Measurements from ENCODE around the gene NLRP1. TPM values are rescaled to one million over a fixed set of nuclear protein-coding genes. Genes with fewer than 3 reads are reported as not detected.

The NLRP1 gene
- total and polyA plus RNA-seq, 9 of the 15 experiments (the other 6 are each of a cell fraction or from before 2014, with no cell fraction given), result 4.0 to 69.4 (median 27.7) TPM

DNA sequence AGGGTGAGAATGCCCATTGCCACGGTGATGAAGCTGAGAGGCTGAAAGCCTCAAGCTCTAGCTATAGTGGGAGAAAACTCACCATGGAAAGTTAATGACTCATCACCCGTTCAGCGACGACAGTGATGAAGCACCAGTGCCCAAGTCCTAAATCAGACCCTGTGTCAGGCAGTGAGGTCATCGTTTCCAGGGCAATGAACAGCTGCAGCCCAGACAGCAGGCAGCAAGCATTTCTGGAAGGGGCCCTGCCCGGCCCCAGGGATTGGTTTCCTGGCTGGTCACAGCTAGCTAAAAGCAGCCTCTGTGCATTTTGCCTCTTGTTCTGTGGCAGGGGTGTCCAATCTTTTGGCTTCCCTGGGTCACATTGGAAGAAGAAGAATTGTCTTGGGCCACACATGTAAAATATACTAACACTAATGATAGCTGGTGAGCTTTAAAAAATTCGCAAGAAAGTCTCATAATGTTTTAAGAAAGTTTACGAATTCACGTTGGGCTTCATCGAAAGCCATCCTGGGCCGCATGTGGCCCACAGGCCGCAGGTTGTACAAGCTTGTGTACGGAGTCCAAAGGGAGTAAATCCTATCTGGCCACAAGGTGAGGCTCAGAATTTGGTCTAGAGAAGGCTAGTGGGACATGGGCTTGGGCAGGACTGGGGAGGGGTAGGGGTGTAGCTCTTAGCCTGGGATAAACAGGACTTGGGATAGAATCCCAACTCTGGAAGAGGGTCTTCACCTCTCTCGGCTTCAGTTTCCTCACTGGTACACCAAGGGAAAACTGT, 57.3 kb downstream of the NLRP1 start (continued):
- TF ChIP-seq, protein P1, sequence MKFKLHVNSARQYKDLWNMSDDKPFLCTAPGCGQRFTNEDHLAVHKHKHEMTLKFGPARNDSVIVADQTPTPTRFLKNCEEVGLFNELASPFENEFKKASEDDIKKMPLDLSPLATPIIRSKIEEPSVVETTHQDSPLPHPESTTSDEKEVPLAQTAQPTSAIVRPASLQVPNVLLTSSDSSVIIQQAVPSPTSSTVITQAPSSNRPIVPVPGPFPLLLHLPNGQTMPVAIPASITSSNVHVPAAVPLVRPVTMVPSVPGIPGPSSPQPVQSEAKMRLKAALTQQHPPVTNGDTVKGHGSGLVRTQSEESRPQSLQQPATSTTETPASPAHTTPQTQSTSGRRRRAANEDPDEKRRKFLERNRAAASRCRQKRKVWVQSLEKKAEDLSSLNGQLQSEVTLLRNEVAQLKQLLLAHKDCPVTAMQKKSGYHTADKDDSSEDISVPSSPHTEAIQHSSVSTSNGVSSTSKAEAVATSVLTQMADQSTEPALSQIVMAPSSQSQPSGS (CRISPR knock-in tag; IDR thresholded peaks at IDR 0.05), result no peak
- no peak for TF ChIP-seq MYC (IDR thresholded peaks at IDR 0.05; ENCODE audit: low read depth, low read length)
- no peak for TF ChIP-seq MYC (CRISPR knock-in tag; IDR thresholded peaks at IDR 0.05; ENCODE audit: borderline replicate concordance, low read depth)
- no peak for TF ChIP-seq FIP1L1 (IDR thresholded peaks at IDR 0.05; ENCODE audit: low read depth, low read length, poor library complexity, severe bottlenecking)
- TF ChIP-seq PRMT5 (CRISPR knock-in tag; IDR thresholded peaks at IDR 0.05), result no peak
- TF ChIP-seq E2F3 (CRISPR knock-in tag; IDR thresholded peaks at IDR 0.05), result no peak
- TF ChIP-seq KAT2B (IDR thresholded peaks at IDR 0.05; ENCODE audit: low read depth, low read length), result no peak
- TF ChIP-seq EP300 (IDR thresholded peaks at IDR 0.05; ENCODE audit: low read length), result 0 out of 2 replicates have a peak, but pooled peaks have one; percentile 10
- no peak for TF ChIP-seq TCF3 (CRISPR knock-in tag; IDR thresholded peaks at IDR 0.05)
- peak; percentile 55; the same call in 1 of the 2 replicates for TF ChIP-seq CREM (IDR thresholded peaks at IDR 0.05; ENCODE audit: low read depth)
- TF ChIP-seq SRF (CRISPR knock-in tag; IDR thresholded peaks at IDR 0.05), result no peak
- TF ChIP-seq ILK (tag; IDR thresholded peaks at IDR 0.05; ENCODE audit: borderline replicate concordance, low read depth), result no peak
- TF ChIP-seq RHOXF2B (CRISPR knock-in tag; conservative IDR thresholded peaks at IDR 0.05), result no peak
- no peak for TF ChIP-seq SLC30A9 (CRISPR knock-in tag; IDR thresholded peaks at IDR 0.05)
- TF ChIP-seq FOXJ2 (tag; IDR thresholded peaks at IDR 0.05), result no peak
- TF ChIP-seq, protein P2, sequence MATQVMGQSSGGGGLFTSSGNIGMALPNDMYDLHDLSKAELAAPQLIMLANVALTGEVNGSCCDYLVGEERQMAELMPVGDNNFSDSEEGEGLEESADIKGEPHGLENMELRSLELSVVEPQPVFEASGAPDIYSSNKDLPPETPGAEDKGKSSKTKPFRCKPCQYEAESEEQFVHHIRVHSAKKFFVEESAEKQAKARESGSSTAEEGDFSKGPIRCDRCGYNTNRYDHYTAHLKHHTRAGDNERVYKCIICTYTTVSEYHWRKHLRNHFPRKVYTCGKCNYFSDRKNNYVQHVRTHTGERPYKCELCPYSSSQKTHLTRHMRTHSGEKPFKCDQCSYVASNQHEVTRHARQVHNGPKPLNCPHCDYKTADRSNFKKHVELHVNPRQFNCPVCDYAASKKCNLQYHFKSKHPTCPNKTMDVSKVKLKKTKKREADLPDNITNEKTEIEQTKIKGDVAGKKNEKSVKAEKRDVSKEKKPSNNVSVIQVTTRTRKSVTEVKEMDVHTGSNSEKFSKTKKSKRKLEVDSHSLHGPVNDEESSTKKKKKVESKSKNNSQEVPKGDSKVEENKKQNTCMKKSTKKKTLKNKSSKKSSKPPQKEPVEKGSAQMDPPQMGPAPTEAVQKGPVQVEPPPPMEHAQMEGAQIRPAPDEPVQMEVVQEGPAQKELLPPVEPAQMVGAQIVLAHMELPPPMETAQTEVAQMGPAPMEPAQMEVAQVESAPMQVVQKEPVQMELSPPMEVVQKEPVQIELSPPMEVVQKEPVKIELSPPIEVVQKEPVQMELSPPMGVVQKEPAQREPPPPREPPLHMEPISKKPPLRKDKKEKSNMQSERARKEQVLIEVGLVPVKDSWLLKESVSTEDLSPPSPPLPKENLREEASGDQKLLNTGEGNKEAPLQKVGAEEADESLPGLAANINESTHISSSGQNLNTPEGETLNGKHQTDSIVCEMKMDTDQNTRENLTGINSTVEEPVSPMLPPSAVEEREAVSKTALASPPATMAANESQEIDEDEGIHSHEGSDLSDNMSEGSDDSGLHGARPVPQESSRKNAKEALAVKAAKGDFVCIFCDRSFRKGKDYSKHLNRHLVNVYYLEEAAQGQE (IDR thresholded peaks at IDR 0.05; ENCODE audit: borderline replicate concordance), result peak; percentile 30; the same call in 1 of the 2 replicates
- TF ChIP-seq, protein P2 (CRISPR knock-in tag; IDR thresholded peaks at IDR 0.05; ENCODE audit: low read depth), result no peak
- TF ChIP-seq U2AF1 (optimal IDR thresholded peaks at IDR 0.05; ENCODE audit: low read depth, low read length), result no peak
- TF ChIP-seq MAFG (tag; conservative IDR thresholded peaks at IDR 0.05), result 0 out of 2 replicates have a peak, but pooled peaks have one; percentile 12
- TF ChIP-seq ZC3H8 (IDR thresholded peaks at IDR 0.05), result no peak
- TF ChIP-seq HNRNPUL1 (IDR thresholded peaks at IDR 0.05; ENCODE audit: low read length), result no peak

All from K562 (cell line).